ENCODE results near the gene ANKRD29. TPM values are rescaled to one million over a fixed set of nuclear protein-coding genes. Genes with fewer than 3 reads are reported as not detected.

ANKRD29 gene
- total RNA-seq, 2 experiments from 2014 or later = not detected

DNA sequence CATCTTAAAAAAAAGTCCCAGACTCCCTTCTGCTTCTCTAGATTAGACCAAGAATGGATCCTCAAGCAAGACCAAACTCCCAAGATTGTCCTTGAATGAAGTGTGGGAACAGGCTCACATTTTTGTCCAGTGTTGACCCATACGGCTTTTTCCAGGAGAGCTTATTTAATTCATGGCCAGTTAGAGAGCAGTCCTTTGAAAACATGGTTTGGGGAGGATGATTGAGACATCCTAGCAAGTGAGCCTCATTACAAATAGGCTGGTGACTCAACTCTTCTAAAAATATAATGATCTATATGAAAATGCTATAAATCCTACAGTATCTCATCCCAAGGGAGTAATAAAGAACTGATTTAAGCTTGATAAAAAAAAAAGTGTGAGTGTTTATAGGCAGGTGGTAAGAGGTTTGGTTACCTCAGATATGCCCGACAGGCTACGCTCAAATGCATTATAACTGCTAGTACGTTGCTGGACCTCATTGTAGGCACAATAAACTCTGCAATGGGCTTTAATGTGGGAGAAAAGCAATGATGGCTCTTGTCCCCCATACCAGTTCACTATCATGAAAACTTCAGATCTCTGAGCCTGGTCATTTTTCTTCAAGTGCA is 17.0 kb downstream of the ANKRD29 start:
- Histone ChIP-seq H3K9me3 (ENCODE audit: low read length) (no peaks in the 10 kb centered on the region), H3K4me1 (ENCODE audit: insufficient read depth, low read length, poor library complexity, severe bottlenecking) (no peaks in the 10 kb centered on the region), H3K4me2 (ENCODE audit: low read length) (no peak overlapping the region), H3K79me2 (ENCODE audit: insufficient read depth, low read depth, low read length) (no peaks in the 10 kb centered on the region), H3K36me3 (ENCODE audit: insufficient read depth, low read length) (no peaks in the 10 kb centered on the region), H2AFZ (ENCODE audit: low read length) (no peak overlapping the region), H3K27ac (ENCODE audit: low read depth, low read length, poor library complexity, severe bottlenecking) (no peak overlapping the region), H3K4me3 (ENCODE audit: low read depth, low read length, poor library complexity, severe bottlenecking) (no peak overlapping the region), H3K9me2 (ENCODE audit: insufficient read depth, low read length) (no peaks in the 10 kb centered on the region), H4K20me1 (ENCODE audit: insufficient read depth, low read length) (no peaks in the 10 kb centered on the region)
- TF ChIP-seq EZH2phosphoT487 (IDR thresholded peaks at IDR 0.05; ENCODE audit: borderline replicate concordance, low read depth, low read length) (no peak), CTCF (conservative IDR thresholded peaks at IDR 0.05; ENCODE audit: low read length) (no peak)
- no peak for DNase-seq (ENCODE audit: low spot score)
- intact Hi-C loops (cut with micrococcal nuclease; ENCODE audit: unreplicated experiment) = no loop called here
- POLR2A ChIA-PET = no interaction called here
- CTCF ChIA-PET (ENCODE audit: unreplicated experiment) = no interaction called here
- BruUV-seq (replicated peaks) = no TSS peak

- Histone ChIP-seq H3K4me3 (ENCODE audit: low read depth, low read length, poor library complexity, severe bottlenecking) (no peak overlapping the region), H3K4me1 (ENCODE audit: insufficient read depth, low read length, poor library complexity, severe bottlenecking) (no peaks in the 10 kb centered on the region), H3K4me2 (ENCODE audit: low read length) (no peak overlapping the region), H3K36me3 (ENCODE audit: insufficient read depth, low read length) (no peaks in the 10 kb centered on the region), H3K9me2 (ENCODE audit: insufficient read depth, low read length) (no peaks in the 10 kb centered on the region), H2AFZ (ENCODE audit: low read length) (no peak overlapping the region), H3K27ac (ENCODE audit: low read depth, low read length, poor library complexity, severe bottlenecking) (no peak overlapping the region), H4K20me1 (ENCODE audit: insufficient read depth, low read length) (no peaks in the 10 kb centered on the region), H3K79me2 (ENCODE audit: insufficient read depth, low read depth, low read length) (no peaks in the 10 kb centered on the region), H3K9me3 (ENCODE audit: low read length) (no peaks in the 10 kb centered on the region)
- TF ChIP-seq EZH2phosphoT487 (IDR thresholded peaks at IDR 0.05; ENCODE audit: borderline replicate concordance, low read depth, low read length) (no peak), CTCF (conservative IDR thresholded peaks at IDR 0.05; ENCODE audit: low read length) (no peak)
- no TSS peak for BruUV-seq (replicated peaks)
- DNase-seq (ENCODE audit: low spot score) = no peak
- intact Hi-C loops (cut with micrococcal nuclease; ENCODE audit: unreplicated experiment) = no loop called here
- ChIA-PET CTCF (ENCODE audit: unreplicated experiment) (no interaction called here), POLR2A (interaction anchor here (0.9 kb wide), 1 partner anchor 134 kb away, joined by 3 read pairs; no protein-coding TSS in a partner anchor)
Observed at GRCh38 chr18:23643815-23644490, 18.8 kb downstream of the ANKRD29 start.

All from OCI-LY7 (cell line).